GM18520 (cell line): ENCODE data around the gene AGBL1.
"Not testable (repeated sequence)": the region's sequence is repeated elsewhere in the genome, so short reads cannot be mapped to it uniquely, and the experiment has no call there.

ENCODE experiments used
- ATAC-seq: cut with Tn5 transposase; IDR thresholded peaks from one replicate; pipeline ENCODE4 v1.9.1; 2021; ENCODE audit not compliant: unreplicated experiment

The AGBL1 gene

DNA sequence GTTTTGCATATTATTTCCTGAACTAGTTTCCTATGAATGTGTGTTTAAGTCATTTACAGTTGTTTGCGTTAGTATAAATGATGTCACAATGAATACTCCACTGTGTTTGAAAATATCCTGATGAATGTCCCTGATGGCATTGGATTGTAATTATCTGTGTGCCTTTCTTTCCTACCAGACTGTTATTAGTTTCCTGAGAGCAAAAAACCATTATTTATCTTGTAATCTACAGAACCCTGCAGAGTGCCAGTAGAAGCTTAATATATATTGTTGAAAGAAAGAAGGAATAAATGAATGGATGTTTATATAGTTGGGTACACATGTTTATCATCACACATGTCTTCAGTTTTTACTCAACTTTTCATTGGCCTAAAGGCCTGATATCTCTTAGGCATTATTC lies 312.6 kb downstream of the AGBL1 start:
- ATAC-seq: no peak

DNA sequence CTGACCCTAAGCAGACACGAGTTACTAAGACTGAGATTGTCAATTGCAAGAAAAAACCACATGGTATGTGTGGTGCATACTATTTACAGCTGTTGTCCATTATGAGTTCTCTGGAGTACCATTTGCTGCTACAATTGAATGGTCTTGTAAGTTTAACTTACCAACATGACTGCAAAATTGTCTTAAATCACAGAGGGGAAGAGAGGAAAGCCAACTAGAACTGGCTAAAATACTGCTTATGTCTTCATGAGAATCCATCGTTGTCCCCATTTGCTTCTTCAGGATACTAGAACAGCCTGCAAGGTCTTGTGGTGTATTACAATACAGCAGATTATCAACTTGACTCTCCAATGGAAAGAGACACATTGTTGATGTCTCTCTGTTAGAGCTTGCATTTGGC lies 313.2 kb downstream of the AGBL1 start:
- no peak for ATAC-seq

DNA sequence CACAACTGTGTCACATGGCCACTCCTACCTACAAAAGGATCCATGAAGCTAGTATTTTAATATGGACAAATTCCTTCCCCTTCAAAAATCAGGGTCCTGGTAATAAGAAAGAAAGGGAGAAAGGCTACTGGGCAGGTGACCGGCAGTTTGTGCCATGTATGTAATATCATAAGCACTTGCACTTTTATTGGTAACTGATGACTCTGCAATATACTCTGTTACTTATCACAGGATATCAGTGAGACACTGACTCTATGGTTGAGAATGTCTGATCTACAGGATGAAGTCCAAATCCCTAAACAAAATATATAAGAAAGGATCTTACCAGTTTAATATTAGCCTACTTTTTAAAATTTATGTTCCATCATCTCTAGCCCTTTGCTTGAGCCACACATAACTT lies 315.2 kb downstream of the AGBL1 start:
- no peak for ATAC-seq

DNA sequence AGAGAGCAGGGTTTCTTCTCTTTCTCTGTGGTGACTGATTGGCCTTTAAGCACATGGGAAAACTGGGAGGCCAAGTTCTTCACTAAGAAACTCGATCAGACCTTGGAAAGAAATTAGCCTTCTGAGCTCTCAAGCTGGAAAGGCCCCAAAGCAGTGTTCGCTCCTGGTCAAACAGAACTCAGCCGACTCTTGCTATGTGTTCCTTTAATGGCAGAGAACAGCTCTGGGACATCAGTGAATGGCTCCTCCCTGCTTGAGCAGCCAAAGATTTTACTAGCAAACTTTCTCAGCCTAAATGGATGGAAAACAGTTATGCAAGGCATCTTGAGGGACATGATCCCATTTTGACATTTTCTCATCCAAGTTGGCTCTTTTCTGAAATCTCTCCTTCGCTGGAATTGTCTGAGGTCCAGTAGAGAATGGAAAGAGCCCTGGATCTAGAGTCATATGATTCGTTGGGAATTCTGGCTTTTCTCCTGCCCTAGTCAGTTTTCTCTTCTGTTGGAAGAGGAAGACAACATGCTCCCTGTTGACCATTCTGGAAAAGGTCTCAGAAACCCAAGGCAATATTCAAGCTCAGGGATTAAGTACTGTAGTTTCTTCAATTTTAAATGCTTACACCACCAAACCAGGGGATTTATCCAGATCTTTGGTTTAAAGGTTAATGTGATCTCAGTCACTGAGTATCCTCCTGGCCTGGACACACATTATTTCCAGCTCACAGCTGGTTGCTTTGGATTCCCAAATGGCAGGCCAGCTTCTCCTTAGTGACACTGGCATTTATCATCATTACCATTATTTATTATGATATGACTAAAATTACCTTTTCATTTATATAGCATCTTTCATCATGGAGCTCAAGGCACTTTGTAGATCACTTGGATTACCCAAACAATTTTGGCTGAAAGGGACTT lies 319.6 kb downstream of the AGBL1 start:
- ATAC-seq: no peak

DNA sequence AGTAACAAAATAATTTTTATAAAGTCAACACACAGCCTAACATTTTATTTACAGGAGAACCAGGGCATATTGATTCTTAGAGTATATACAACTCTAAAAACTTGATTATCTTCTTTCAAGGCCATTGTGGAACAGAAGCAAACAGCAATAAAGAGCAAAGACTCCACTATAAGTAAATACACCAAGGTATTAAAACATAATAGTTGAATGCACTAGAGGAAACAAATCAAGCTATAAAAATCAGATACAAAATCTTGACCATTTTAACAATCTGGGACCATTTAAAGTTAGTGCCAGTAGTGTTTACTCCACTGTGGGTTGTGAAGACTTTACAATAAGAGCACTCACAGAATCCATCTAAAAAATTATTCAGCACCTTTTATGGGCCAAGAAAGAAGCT lies 323.6 kb downstream of the AGBL1 start:
- no peak for ATAC-seq

DNA sequence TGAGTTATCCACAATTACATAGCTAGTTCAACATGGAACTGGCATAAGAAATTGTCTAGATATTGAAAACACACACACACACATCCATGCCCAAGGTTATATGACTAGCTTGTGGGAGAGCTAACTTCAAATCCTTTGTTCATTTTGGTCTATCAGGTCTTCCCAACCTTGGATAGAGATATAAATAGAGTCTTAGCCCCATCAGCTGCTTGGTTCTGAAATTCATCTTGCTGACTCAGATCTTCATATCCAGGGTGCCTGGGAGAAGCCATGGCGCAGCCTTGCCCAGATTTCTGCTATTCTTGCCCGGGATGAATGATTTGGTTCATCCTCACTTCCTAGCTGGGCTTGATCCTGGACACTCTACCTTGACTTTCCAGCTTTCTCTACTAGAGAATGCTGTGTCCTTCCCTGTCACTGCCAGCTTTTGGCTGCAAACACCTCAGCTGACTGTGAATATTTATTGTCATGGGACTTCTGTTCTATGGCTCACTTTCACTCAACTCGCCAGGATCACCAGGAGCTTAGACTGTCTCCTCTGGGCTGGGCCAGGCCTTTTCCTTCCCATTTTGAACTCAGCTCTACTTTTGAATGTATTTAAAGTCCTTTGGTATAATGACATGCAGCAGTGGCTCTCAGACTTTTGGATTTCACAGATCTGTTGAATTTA lies 324.4 kb downstream of the AGBL1 start:
- ATAC-seq: no peak

DNA sequence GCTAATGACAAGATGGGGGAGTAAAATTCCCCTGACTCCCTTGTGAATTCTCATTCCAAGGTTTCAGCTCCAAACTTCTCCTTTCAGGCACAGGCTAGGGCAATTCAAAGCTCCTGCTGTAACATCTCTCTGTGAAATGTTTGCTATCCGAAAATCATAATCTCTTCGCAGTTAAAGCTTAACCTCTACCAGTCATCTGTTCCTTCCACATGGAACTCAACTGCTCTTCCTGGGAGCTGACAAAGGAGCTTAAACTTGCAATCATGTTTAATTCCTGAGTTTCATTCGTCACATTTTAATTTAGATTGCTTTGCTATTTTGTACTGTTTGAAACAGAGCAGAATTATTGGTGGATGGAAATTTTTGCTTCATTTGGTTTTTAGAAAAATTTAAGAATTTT lies 328.6 kb downstream of the AGBL1 start:
- ATAC-seq: no peak

DNA sequence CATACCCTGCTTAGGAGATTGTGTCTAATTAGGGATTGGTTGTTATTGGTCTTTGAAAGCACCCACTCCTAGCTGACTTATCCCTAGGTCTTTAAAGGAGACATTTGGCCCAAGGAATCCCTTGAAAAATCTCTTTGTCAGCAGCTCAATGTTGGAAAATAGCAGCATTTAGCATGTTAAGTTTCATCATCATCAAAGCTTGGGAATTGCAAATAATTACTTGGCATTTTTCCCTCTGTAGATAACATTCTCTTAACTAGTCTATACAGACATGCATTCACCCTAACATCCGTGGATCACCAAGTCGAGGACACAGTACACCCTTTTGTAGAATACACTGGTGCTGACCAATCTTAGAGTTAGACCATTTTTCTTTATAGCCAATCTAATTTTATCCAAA lies 332.2 kb downstream of the AGBL1 start:
- ATAC-seq: no peak

DNA sequence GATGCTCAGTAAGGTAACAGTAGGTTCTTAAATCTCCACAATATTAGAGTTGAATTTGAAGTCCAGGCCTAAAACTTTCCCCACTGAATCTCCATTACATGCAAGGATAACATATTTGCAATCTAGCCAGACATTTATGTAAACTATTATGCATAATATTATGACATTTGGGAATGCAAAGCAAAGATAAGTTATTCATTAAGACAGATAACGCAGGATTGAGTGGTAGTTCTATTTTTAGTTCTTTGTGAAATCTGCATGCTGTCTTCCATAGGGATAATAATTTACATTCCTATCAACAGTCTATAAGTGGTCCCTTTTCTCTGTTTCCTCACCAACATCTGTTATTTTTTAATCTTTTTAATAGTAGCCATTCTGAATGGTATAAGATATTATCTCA lies 333.5 kb downstream of the AGBL1 start:
- ATAC-seq: no peak

DNA sequence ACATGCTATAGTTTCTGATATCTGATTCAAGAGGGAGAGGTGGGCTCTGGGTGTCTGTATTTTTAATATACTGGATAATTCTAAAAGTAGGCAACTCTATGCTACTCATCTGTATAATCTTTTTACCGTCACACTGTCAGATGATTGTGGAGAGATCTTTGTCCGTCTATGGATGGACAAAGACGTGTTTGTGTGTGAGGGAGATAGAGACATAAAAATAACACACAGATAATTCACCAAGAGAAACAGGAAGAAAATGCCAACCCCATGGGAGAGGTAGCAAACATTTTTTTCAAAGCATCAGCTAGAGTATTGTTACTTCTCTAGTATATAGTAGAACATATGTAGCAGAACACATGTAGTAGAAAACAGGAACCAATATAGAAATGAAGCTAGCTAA lies 346.1 kb downstream of the AGBL1 start:
- no peak for ATAC-seq

DNA sequence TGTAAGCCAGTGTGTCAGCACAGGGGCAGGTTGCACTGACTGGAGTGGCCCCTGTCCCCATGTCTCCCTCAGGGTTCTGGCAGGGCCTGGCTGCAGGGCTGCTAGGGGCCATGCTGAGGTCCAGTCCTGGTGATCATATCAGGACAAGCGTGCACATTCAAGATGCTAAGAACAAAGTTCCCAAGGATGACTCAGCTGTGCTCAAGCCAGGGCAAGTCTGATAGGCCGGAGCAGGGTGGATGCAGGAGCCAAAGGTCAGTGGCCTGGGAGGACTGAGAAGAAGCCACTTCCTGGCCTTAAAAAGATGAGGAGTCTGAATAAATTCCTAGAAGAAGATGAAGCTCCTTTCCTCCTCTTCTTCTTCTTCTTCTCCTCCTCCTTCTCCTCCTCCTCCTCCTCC lies 353.2 kb downstream of the AGBL1 start:
- ATAC-seq: no peak

DNA sequence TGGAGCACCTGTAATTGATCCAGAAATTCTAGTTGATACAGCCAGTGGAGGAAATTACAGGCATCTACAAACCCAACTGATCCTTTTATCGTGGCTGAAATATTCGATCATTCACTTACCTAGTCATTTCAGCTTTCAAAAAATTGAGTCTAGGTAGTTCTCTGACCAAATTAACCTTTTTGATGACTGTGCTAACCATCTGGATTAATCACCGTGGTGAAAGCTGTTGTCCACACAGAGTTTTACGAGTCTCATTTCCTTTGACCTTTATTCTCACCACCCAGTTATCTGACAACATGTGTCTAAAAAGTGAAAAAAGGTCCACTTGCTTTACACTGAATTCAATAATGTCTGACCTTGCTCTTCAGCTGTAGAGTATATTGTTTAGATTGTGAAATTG lies 354.3 kb downstream of the AGBL1 start:
- ATAC-seq: no peak

DNA sequence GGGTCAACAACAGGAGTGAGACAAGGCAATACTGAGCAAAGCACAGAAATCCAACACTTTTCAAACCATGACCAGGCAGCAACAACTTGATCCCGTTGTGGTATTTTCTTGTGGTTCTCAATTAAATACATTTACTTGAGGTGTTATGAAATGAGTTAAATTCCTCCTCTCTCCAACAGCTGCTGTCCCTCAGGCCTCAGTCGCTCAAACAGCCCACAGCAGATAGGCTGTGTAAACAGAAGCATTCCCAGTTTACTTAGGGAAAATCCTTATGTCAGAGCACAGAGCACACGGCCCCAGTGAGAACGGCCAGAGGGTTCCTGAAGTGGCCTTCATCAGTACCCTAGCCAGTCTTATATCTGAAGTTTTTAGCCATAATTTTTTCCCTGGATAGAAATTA lies 359.9 kb downstream of the AGBL1 start:
- ATAC-seq: no peak

DNA sequence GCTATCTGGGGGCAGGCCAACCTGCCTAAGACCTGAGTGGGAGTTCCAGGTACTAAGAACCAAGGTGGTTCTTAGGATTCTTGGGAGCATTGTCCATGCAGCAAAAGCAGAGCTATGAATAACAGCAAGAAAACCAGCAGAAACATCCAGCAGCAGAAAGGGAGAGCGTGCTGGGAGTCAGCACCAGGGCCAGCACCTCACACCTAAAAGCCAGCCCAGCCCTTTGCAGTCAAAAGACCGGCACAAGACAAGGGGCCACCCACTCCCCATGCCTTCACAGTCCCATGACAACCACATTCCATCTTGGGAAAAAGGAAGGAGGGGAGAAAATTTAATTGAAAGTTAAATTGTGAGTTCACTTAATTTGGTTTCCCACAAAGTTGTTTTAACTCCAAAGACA lies 364.9 kb downstream of the AGBL1 start:
- no peak for ATAC-seq

DNA sequence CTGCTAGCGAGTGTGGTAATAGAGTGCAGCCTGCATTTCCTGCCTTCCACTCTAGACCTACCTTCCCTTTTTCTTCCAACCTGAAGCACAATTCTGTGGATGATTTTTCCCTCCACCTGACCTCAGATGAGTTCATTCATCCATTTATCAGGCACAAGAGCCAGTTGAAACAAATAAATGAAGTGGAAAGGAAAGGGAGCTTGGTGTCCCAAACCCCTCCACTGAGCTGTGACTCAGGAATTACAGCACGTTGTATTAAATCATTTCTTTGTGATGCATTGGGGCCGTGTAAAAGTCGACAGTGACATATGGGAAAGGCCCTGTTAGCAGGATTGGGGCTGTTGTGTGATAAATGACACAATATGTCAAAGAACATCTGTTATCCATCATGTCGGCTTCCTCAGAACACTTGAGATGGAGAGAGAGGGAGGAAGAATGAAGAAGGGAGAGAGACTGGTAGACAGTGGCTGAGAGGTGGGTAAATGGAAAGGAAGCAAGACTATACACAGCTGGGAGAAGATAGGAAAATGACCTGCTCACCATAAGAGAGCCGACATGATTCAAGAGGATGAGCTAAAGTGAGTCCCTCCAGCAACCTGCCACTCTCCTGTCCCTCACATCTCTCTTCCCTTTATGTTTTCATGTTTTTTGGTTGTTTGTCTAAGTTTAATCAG lies 366.0 kb downstream of the AGBL1 start:
- ATAC-seq: no peak

DNA sequence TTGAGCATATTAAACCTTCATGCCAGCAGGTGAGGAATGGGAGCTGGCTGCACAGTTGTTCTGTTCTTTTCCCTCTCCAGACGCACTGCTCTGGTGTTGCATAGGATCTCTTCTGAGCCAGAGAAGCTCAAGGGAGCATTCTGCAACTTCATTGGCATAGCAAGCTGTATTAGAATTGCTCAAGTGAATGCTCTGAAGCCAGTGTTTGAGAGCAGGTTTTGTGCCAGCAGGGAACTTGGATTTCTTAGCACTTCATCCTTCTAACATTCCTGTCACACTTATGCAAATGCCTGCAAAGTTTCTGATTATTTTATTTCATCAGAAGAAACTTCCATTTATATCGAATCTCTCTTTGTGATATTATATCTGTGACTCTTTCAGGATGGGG lies 366.6 kb downstream of the AGBL1 start:
- no peak for ATAC-seq

DNA sequence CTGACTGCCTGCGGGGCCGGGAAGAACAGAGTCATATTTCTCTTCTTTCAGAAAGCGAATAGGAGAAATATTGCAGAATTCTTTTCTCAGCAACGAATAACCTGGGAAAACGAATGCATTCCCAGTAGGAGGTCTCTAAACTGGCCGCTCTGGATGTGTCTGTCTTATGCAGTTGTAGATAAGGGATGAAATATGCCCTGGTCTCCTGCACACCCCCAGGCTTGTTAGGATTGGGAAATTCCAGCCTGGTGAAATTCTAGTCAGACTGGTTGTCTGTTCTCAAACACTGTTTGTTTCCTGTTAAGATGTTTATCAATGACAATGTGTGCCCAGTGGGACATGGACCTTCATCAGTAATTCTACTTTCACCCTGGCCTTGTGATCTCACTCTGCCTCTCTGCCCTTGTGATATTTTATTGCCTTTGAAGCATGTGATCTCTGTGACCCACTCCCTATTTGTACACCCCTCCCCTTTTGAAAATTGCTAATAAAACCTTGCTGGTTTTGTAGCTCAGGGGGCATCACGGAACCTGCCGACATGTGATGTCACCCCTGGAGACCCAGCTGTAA lies 385.9 kb downstream of the AGBL1 start:
- ATAC-seq: not testable (repeated sequence)

DNA sequence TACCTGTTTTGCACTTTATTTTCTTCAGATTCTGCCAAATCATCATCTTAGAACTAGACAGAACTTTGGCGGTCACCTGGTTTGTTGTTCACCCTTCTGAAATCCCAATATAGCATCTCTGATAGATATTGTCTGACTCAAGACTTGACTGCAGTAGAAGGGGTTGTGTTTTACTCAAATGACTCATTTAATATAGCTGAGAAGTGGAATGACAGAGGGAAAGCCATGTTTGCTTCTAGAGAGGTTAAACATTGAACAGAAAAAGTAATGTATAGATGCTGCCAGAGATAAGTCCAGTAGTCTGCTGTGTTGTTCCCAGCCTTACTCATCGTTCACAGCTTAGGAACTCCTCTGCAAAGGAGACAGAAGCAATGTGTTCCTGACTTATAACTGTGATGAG lies 402.0 kb downstream of the AGBL1 start:
- ATAC-seq: no peak

DNA sequence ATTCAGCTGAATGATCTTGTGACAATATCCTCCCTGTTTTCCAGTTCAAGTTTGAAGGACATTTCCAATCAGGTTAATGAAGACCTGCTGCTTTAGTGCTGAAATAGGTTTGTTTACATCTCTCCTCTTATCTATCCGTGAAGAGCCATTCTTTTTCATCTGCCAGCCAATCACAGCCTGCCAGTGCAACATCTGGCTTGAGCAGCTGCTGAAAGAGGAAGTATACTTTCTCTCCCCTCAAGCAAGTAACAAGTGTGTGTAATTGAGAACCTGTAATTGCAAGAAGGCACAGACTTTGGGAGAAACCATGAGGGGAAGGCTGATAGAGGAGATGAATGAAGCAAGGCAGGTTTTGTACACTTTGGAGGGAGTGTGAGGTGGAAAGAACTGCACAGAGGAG lies 404.3 kb downstream of the AGBL1 start:
- no peak for ATAC-seq

DNA sequence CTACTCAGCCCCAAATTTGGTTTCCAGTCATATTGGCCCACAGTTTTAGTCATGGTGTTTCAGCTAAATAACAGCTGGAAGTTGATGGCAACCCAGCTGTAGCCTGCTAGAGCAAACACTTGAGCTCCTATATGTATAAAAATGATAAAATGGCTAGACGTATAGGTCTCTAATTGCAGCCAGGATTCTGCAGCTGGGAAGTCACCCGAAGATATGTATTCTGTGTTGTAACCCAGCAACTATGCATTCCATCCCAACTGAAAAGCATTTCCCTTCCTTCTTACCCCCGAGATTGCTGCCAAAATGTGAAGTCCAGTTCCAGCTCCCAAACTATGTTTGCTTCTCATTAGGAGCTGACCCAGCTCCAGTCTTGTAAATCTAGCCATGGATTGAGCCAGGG lies 408.4 kb downstream of the AGBL1 start:
- no peak for ATAC-seq

DNA sequence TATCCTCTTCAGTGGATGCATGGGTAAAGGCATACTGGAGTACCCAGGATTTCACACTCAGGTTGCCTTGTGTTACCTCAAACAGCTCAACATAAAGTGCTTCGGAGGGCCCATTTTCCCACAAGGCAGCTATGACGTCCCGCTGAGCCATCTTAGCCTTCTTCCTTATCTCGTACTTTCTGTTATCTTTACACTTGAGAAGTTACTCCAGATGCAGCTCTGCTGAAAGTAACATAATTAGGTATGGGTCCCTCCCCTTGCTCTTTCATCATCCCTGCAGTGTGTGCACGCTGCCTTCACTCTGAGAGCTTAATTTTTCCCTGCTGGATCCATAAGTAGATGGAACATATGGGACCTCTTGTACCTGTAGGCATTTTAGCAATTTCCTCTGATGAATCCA lies 410.3 kb downstream of the AGBL1 start:
- no peak for ATAC-seq

DNA sequence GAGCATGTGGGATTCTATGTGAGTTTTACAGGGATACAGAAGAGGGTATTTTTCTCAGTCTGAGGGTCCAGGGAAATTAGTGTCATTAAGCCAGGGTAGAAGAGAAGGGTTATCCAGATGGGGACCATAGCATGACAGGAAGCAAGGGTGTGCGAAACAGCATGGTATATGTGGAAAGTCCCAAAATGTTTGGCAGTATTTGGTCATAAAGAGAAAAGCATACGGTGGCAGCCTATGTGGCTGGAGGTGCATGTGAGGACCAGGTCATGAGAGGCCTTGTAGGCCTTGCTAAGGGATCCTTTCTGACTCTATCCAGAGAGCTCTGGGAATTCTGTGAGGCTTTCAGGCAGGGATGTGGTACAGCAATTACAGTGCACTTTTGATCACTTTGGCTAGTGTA lies 411.4 kb downstream of the AGBL1 start:
- no peak for ATAC-seq
